ENCODE results near the gene EIF3L. TPM values are rescaled to one million over a fixed set of nuclear protein-coding genes. Genes with fewer than 3 reads are reported as not detected.

The EIF3L gene
- total and polyA plus RNA-seq, 5 donors from 2014 or later, result 267 to 390 (median 328) TPM

DNA sequence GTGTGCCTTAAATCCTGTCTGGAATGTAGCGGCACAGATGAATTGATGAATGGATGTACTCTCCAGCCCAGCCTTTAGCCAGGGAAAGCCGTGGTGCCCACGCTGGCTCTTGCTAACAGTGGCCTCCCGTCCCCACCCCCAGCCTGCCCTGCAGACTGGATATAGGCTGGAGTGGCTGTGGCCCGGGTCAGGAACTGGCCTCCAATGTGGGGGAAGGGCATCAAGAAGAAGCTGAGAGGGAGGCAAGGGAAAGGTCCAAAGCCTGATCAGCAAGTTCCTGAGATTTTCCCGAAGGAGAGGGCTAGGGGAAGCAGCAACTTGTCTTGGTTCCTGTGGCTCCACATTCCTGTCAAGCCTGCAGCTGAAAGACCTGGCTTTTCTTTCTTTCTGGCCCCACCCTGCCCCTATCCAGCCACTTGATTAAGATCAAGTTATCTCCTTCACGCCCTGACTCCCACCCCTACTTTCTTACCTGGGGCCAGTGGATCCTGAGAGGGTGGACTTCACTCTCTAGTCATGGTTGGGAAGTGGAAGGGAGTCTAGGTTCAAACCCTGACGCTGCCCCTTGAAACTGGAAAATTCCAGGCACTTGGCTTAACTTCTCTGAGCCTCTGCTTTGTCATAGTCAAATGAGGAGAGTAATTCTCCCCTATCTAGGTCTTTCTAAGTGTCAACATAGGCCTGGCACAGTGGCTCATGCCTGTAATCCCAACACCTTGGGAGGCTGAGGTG is 45.9 kb downstream of the EIF3L start:
- H3K4me3 ChIP-seq (ENCODE audit: low read depth, low read length), result no peak overlapping the region
- H3K27me3 Mint-ChIP-seq, result no peaks in the 10 kb centered on the region
- ATAC-seq (ENCODE audit: low read depth in 2 of 2) (no peak), DNase-seq (no peak)
- peaks cover 12% of the 10 kb centered on the region for H3K4me1 ChIP-seq (ENCODE audit: control insufficient read depth, insufficient read depth, low read length, poor library complexity, severe bottlenecking)
- H3K9me3 ChIP-seq (ENCODE audit: control insufficient read depth in 2 of 2, low read length in 2 of 2), result no peaks in the 10 kb centered on the region
- no peaks in the 10 kb centered on the region for H3K27me3 ChIP-seq (ENCODE audit: control insufficient read depth, insufficient read depth, low read length)
- H3K4me3 Mint-ChIP-seq, result no peak overlapping the region
- H3K27ac ChIP-seq (ENCODE audit: insufficient read depth, low read length, poor library complexity, severe bottlenecking), result peak overlapping the region; percentile 65
- H3K36me3 ChIP-seq (ENCODE audit: control insufficient read depth, insufficient read depth, low read length), result peaks cover 2% of the 10 kb centered on the region
- peaks cover 4 to 36% (median 16%) of the 10 kb centered on the region in 4 donors for H3K4me1 Mint-ChIP-seq
- H3K36me3 Mint-ChIP-seq, result no peaks in the 10 kb centered on the region
- H3K9me3 Mint-ChIP-seq, result no peaks in the 10 kb centered on the region
- H3K27ac Mint-ChIP-seq, result peak overlapping the region; percentile 52 to 95 (median 81)

DNA sequence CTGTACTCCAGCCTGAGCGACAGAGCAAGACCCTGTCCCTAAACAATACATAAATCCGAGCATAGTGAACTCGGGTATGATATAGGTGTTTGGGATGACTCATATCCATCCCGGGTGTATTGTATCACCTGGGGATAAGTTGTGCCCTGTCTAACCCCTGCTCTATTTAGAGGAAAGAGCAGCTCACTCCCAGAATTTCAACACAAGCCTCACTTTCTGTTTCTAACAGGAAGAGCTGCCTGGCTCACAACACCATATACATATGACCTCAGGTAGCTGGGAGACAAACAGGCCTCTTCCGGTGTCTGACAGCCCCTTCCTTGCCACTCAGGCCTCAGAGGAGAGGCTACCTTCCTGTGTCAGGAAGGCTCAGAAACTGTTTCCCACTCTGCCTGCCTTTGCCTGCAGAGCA is 47.0 kb downstream of the EIF3L start:
- no peaks in the 10 kb centered on the region for H3K36me3 Mint-ChIP-seq
- ATAC-seq (ENCODE audit: low read depth in 2 of 2) (peak; percentile 89 to 93), DNase-seq (peak in 2 of 3 donors; percentile 36 to 88)
- peak overlapping the region; percentile 82 to 95 (median 94) for H3K27ac Mint-ChIP-seq
- Histone ChIP-seq H3K27me3 (ENCODE audit: control insufficient read depth, insufficient read depth, low read length) (no peaks in the 10 kb centered on the region), H3K9me3 (ENCODE audit: control insufficient read depth in 2 of 2, low read length in 2 of 2) (no peaks in the 10 kb centered on the region), H3K27ac (ENCODE audit: insufficient read depth, low read length, poor library complexity, severe bottlenecking) (peak overlapping the region; percentile 65), H3K4me3 (ENCODE audit: low read depth, low read length) (peak overlapping the region; percentile 51), H3K4me1 (ENCODE audit: control insufficient read depth, insufficient read depth, low read length, poor library complexity, severe bottlenecking) (peaks cover 12% of the 10 kb centered on the region), H3K36me3 (ENCODE audit: control insufficient read depth, insufficient read depth, low read length) (no peaks in the 10 kb centered on the region)
- peak overlapping the region in 3 of 4 donors; percentile 34 to 76 (median 41) for H3K4me3 Mint-ChIP-seq
- no peaks in the 10 kb centered on the region for H3K9me3 Mint-ChIP-seq
- no peaks in the 10 kb centered on the region for H3K27me3 Mint-ChIP-seq
- peaks cover 4 to 36% (median 16%) of the 10 kb centered on the region in 4 donors for H3K4me1 Mint-ChIP-seq

DNA sequence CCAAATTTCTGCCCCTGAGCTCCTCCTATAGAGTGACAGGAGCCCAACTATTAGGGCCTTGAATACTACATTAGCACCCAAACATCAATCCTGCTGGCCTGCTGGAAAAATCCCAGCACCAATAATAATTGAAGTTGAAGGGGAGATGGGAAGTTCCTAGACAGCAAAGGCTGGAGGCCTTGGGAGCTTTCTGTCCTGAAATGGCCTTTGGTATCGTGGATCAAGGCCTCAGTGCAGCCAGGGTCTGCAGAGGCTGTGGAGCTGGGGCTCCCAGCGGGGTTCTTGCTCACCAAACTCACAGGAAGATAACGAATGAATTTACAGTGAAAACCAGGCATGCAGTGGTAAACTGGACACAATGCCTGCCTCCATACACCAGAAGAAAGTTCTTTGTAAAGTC is 47.7 kb downstream of the EIF3L start:
- Histone ChIP-seq H3K4me3 (ENCODE audit: low read depth, low read length) (no peak overlapping the region), H3K36me3 (ENCODE audit: control insufficient read depth, insufficient read depth, low read length) (no peaks in the 10 kb centered on the region), H3K27me3 (ENCODE audit: control insufficient read depth, insufficient read depth, low read length) (no peaks in the 10 kb centered on the region), H3K9me3 (ENCODE audit: control insufficient read depth in 2 of 2, low read length in 2 of 2) (no peaks in the 10 kb centered on the region), H3K4me1 (ENCODE audit: control insufficient read depth, insufficient read depth, low read length, poor library complexity, severe bottlenecking) (peaks cover 12% of the 10 kb centered on the region), H3K27ac (ENCODE audit: insufficient read depth, low read length, poor library complexity, severe bottlenecking) (peak overlapping the region; percentile 65)
- DNase-seq (no peak), ATAC-seq (ENCODE audit: low read depth in 2 of 2) (no peak)
- peaks cover 4 to 36% (median 15%) of the 10 kb centered on the region in 4 donors for H3K4me1 Mint-ChIP-seq
- H3K27me3 Mint-ChIP-seq, result no peaks in the 10 kb centered on the region
- H3K4me3 Mint-ChIP-seq, result no peak overlapping the region
- H3K36me3 Mint-ChIP-seq, result no peaks in the 10 kb centered on the region
- no peaks in the 10 kb centered on the region for H3K9me3 Mint-ChIP-seq
- H3K27ac Mint-ChIP-seq, result peak overlapping the region; percentile 20 to 95 (median 94)

DNA sequence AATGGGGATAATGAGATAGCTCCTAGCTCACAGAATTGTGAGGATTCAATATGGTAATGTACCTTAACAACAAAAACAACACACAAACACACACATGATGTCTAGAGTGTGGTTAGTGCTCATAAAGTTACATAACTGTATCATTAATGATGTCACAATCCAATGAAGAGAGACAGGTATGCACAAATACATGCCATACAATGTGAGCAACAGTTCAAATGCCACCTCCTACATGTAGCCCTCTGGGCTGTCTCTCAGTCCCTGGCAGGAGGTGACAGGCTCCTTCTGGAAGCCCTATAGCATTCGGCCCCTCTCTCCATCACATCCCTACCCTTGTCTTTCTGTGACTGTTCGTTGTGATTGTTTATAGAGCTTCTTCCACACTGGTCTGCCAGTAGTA is 48.6 kb downstream of the EIF3L start:
- Histone ChIP-seq H3K27me3 (ENCODE audit: control insufficient read depth, insufficient read depth, low read length) (no peaks in the 10 kb centered on the region), H3K9me3 (ENCODE audit: control insufficient read depth in 2 of 2, low read length in 2 of 2) (no peaks in the 10 kb centered on the region), H3K27ac (ENCODE audit: insufficient read depth, low read length, poor library complexity, severe bottlenecking) (no peak overlapping the region), H3K4me1 (ENCODE audit: control insufficient read depth, insufficient read depth, low read length, poor library complexity, severe bottlenecking) (peaks cover 12% of the 10 kb centered on the region), H3K36me3 (ENCODE audit: control insufficient read depth, insufficient read depth, low read length) (no peaks in the 10 kb centered on the region), H3K4me3 (ENCODE audit: low read depth, low read length) (no peak overlapping the region)
- Mint-ChIP-seq H3K27me3 (no peaks in the 10 kb centered on the region), H3K4me1 (peaks cover 4 to 36% (median 15%) of the 10 kb centered on the region in 4 donors), H3K9me3 (no peaks in the 10 kb centered on the region), H3K36me3 (no peaks in the 10 kb centered on the region), H3K4me3 (no peak overlapping the region), H3K27ac (peak overlapping the region in 2 of 3 donors; percentile 59 to 95)
- ATAC-seq (ENCODE audit: low read depth in 2 of 2) (no peak), DNase-seq (no peak)

DNA sequence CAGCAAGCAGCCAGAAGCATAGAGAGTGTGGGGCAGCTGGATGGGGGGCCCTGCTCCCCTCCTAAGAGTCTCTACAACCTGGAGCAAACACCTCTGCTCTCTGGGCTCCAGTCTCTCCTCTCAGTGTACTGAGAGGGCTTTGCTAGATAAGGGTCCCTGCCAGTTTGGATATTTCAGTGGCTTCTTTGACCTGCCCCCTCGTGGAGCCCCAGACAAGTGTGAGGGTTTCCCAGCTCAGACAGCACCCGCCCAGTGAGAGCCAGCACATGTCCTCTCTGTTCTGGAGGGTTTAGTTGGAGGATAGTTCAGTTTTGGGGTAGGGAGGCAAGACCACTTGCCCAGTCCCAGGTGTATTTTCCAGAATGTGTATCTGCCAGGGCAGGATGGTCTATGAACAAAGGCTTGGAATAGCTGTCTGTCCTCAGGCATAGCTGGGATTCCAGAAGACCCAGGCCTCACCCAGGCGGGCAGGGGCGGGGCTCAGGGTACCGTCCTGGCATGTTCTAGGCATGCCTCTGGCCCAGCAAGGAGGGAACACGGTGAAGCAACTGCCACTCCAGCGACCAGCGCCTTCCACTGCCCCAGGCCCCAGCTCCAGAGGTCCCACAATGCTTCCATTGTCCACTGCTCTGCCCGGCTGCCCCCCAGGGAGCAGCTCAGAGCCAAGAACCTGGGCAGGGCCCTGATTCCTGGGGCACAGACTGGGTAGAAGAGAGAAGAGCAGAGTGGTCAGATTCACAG is 49.4 kb downstream of the EIF3L start:
- Mint-ChIP-seq H3K36me3 (no peaks in the 10 kb centered on the region), H3K27me3 (no peaks in the 10 kb centered on the region), H3K4me3 (no peak overlapping the region), H3K9me3 (no peaks in the 10 kb centered on the region), H3K27ac (no peak overlapping the region), H3K4me1 (peaks cover 4 to 32% (median 15%) of the 10 kb centered on the region in 4 donors)
- DNase-seq, result no peak
- Histone ChIP-seq H3K9me3 (ENCODE audit: control insufficient read depth in 2 of 2, low read length in 2 of 2) (no peaks in the 10 kb centered on the region), H3K4me1 (ENCODE audit: control insufficient read depth, insufficient read depth, low read length, poor library complexity, severe bottlenecking) (peaks cover 12% of the 10 kb centered on the region), H3K4me3 (ENCODE audit: low read depth, low read length) (no peak overlapping the region), H3K27me3 (ENCODE audit: control insufficient read depth, insufficient read depth, low read length) (no peaks in the 10 kb centered on the region), H3K27ac (ENCODE audit: insufficient read depth, low read length, poor library complexity, severe bottlenecking) (no peak overlapping the region), H3K36me3 (ENCODE audit: control insufficient read depth, insufficient read depth, low read length) (no peaks in the 10 kb centered on the region)
- no peak for ATAC-seq (ENCODE audit: low read depth in 2 of 2)

DNA sequence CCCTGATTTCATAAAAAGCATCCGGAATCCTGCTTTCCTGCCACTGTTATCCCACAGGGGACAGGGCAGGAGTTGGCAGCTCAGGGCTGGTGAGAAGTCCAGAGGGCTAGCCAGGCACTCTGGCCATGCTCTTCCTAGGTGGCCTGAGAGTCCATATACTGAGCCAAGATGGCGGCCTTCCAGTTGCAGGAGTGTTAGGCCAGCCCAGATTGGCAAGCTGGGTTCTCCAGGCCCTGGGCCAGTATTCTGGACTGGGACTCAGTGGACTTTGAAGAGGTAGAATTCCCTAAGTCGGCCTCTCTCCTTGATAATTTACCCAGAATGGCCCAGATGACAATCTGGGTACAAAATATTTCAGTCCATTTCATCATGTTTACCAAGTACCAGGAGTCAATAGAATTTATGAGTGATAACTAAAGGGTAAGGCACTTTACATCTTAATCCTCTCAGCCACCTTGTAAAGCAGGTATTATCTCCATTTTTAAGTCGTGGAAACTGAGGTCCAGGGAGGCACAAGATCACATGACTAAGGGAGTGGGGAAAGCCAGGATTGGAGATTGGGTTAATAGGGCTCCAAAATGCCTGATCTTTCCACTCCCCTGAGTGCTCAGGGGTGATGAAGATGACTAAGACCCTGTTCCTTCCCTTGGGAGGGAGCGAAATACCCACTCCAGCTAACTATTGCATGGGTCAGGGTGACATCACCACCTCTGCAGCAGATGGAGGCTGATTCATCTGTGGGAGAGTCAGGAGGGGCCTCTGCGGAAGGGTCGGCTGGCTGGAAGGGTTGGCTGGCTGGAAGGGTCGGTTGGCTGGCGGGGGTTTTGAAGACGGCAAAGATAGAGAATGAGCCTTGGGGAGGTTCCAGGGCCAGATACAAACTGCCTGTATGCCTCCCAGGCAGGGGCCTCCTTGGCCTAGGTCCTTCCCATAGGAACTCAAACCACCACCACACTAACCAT is 55.6 kb downstream of the EIF3L start:
- ATAC-seq (ENCODE audit: low read depth in 2 of 2), result no peak
- DNase-seq, result no peak
- H3K27me3 Mint-ChIP-seq, result no peaks in the 10 kb centered on the region
- peak overlapping the region; percentile 87 to 91 (median 88) for H3K27ac Mint-ChIP-seq
- H3K4me3 ChIP-seq (ENCODE audit: low read depth, low read length), result no peak overlapping the region
- H3K27ac ChIP-seq (ENCODE audit: insufficient read depth, low read length, poor library complexity, severe bottlenecking), result no peak overlapping the region
- H3K27me3 ChIP-seq (ENCODE audit: control insufficient read depth, insufficient read depth, low read length), result no peaks in the 10 kb centered on the region
- no peaks in the 10 kb centered on the region for H3K36me3 ChIP-seq (ENCODE audit: control insufficient read depth, insufficient read depth, low read length)
- H3K9me3 ChIP-seq (ENCODE audit: control insufficient read depth in 2 of 2, low read length in 2 of 2), result no peaks in the 10 kb centered on the region
- H3K4me1 Mint-ChIP-seq, result peaks cover 0 to 27% (median 15%) of the 10 kb centered on the region in 4 donors
- no peaks in the 10 kb centered on the region for H3K9me3 Mint-ChIP-seq
- peak overlapping the region; percentile 79 to 87 (median 84) for H3K4me3 Mint-ChIP-seq
- peaks cover 4% of the 10 kb centered on the region for H3K36me3 Mint-ChIP-seq
- H3K4me1 ChIP-seq (ENCODE audit: control insufficient read depth, insufficient read depth, low read length, poor library complexity, severe bottlenecking), result peaks cover 19% of the 10 kb centered on the region
